ENCODE measurements around the gene RBM19.

The RBM19 gene

GRCh38 chr12:113891739-113892520, 74.2 kb downstream of the RBM19 start:
- TF ChIP-seq EZH2 (optimal IDR thresholded peaks at IDR 0.05; ENCODE audit: low read depth, low read length) = no peak
- TF ChIP-seq, protein P1, sequence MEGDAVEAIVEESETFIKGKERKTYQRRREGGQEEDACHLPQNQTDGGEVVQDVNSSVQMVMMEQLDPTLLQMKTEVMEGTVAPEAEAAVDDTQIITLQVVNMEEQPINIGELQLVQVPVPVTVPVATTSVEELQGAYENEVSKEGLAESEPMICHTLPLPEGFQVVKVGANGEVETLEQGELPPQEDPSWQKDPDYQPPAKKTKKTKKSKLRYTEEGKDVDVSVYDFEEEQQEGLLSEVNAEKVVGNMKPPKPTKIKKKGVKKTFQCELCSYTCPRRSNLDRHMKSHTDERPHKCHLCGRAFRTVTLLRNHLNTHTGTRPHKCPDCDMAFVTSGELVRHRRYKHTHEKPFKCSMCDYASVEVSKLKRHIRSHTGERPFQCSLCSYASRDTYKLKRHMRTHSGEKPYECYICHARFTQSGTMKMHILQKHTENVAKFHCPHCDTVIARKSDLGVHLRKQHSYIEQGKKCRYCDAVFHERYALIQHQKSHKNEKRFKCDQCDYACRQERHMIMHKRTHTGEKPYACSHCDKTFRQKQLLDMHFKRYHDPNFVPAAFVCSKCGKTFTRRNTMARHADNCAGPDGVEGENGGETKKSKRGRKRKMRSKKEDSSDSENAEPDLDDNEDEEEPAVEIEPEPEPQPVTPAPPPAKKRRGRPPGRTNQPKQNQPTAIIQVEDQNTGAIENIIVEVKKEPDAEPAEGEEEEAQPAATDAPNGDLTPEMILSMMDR (IDR thresholded peaks at IDR 0.05; ENCODE audit: low read length) = no peak
- TF ChIP-seq EZH2phosphoT487 (IDR thresholded peaks at IDR 0.05; ENCODE audit: low read length) = no peak
- no peak overlapping the region for H3K4me2 ChIP-seq (ENCODE audit: low read depth, low read length)

DNA sequence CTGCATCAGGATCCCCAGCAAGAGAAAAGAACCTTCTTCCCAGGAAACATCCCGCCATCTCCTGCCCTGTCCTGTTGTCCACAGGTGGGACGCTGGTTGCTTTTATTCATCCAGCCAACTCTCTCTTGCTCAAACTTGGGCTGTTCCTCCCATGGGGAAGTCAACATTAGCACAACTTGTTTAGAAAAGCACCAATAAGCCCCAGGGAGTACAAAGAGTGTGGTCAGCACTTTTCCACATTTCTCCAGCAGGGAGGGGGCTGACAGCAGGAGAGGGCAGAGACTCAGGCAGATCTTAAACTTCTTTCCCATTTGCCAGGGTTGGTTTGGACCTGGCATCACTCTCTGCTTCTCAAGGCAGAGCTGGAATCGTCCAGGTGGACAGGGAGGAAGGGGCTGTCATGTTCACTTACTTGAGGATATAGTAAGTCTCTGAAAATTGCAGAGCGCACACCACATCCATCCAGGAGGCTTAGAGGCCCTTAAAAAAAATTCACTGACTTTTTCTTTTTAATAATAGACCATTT, 74.9 kb downstream of the RBM19 start:
- H4K20me1 ChIP-seq (ENCODE audit: insufficient read depth, low read length) = no peaks in the 10 kb centered on the region
- no peaks in the 10 kb centered on the region for H3F3A ChIP-seq (ENCODE audit: insufficient read depth, low read length)
- no peaks in the 10 kb centered on the region for H3K36me3 ChIP-seq (replicated peaks; ENCODE audit: insufficient read depth, low read length)
- no peak overlapping the region for H2AFZ ChIP-seq (ENCODE audit: low read length)
- H3K9me2 ChIP-seq (replicated peaks; ENCODE audit: insufficient read depth, low read length) = no peaks in the 10 kb centered on the region
- H3K79me2 ChIP-seq (ENCODE audit: low read length) = no peaks in the 10 kb centered on the region
- H3K27ac ChIP-seq (ENCODE audit: low read length) = no peak overlapping the region
- no peak for DNase-seq
- H3K9ac ChIP-seq (ENCODE audit: low read length) = no peak overlapping the region
- H3K4me1 ChIP-seq (ENCODE audit: low read length) = no peaks in the 10 kb centered on the region
- no peaks in the 10 kb centered on the region for H3K9me3 ChIP-seq (replicated peaks; ENCODE audit: insufficient read depth, low read length)
- H3K4me3 ChIP-seq (ENCODE audit: low read length) = no peak overlapping the region
- no peaks in the 10 kb centered on the region for H3K27me3 ChIP-seq (replicated peaks; ENCODE audit: insufficient read depth, low read length)
- H3K4me2 ChIP-seq (ENCODE audit: low read depth, low read length) = no peak overlapping the region
- no peak for TF ChIP-seq EZH2 (optimal IDR thresholded peaks at IDR 0.05; ENCODE audit: low read depth, low read length)

More at GRCh38 chr12:113891739-113892520, 74.2 kb downstream of the RBM19 start:
- no peaks in the 10 kb centered on the region for H3K27me3 ChIP-seq (replicated peaks; ENCODE audit: insufficient read depth, low read length)
- H3K36me3 ChIP-seq (replicated peaks; ENCODE audit: insufficient read depth, low read length) = no peaks in the 10 kb centered on the region
- no peaks in the 10 kb centered on the region for H3K9me3 ChIP-seq (replicated peaks; ENCODE audit: insufficient read depth, low read length)
- no peaks in the 10 kb centered on the region for H3K4me1 ChIP-seq (ENCODE audit: low read length)
- H2AFZ ChIP-seq (ENCODE audit: low read length) = no peak overlapping the region
- DNase-seq = no peak
- no peaks in the 10 kb centered on the region for H3K79me2 ChIP-seq (ENCODE audit: low read length)
- H3K27ac ChIP-seq (ENCODE audit: low read length) = no peak overlapping the region
- no peak overlapping the region for H3K4me3 ChIP-seq (ENCODE audit: low read length)
- no peaks in the 10 kb centered on the region for H3K9me2 ChIP-seq (replicated peaks; ENCODE audit: insufficient read depth, low read length)
- no peaks in the 10 kb centered on the region for H3F3A ChIP-seq (ENCODE audit: insufficient read depth, low read length)
- no peaks in the 10 kb centered on the region for H4K20me1 ChIP-seq (ENCODE audit: insufficient read depth, low read length)
- no peak overlapping the region for H3K9ac ChIP-seq (ENCODE audit: low read length)

GRCh38 chr12:113889891-113890581, 76.1 kb downstream of the RBM19 start:
- Histone ChIP-seq H3K27ac (ENCODE audit: low read length) (no peak overlapping the region), H3K4me3 (ENCODE audit: low read length) (no peak overlapping the region), H3K36me3 (replicated peaks; ENCODE audit: insufficient read depth, low read length) (no peaks in the 10 kb centered on the region), H3K9ac (ENCODE audit: low read length) (no peak overlapping the region), H3F3A (ENCODE audit: insufficient read depth, low read length) (no peaks in the 10 kb centered on the region), H3K27me3 (replicated peaks; ENCODE audit: insufficient read depth, low read length) (no peaks in the 10 kb centered on the region), H3K4me2 (ENCODE audit: low read depth, low read length) (no peak overlapping the region), H4K20me1 (ENCODE audit: insufficient read depth, low read length) (no peaks in the 10 kb centered on the region), H3K79me2 (ENCODE audit: low read length) (no peaks in the 10 kb centered on the region), H3K9me3 (replicated peaks; ENCODE audit: insufficient read depth, low read length) (no peaks in the 10 kb centered on the region), H3K9me2 (replicated peaks; ENCODE audit: insufficient read depth, low read length) (no peaks in the 10 kb centered on the region), H3K4me1 (ENCODE audit: low read length) (no peaks in the 10 kb centered on the region), H2AFZ (ENCODE audit: low read length) (no peak overlapping the region)
- TF ChIP-seq, protein P1 (IDR thresholded peaks at IDR 0.05; ENCODE audit: low read length) = no peak
- no peak for TF ChIP-seq EZH2phosphoT487 (IDR thresholded peaks at IDR 0.05; ENCODE audit: low read length)
- TF ChIP-seq EZH2 (optimal IDR thresholded peaks at IDR 0.05; ENCODE audit: low read depth, low read length) = no peak
- no peak for DNase-seq
